ENCODE data around the gene EIF4G3.
"Not testable (repeated sequence)": the region's sequence is repeated elsewhere in the genome, so short reads cannot be mapped to it uniquely, and the experiment has no call there.

EIF4G3 gene

GRCh38 chr1:21184276-21184675, 7.6 kb upstream of the EIF4G3 start:
- no peak for DNase-seq (ENCODE audit: low read depth)

GRCh38 chr1:21182181-21182731, 5.6 kb upstream of the EIF4G3 start:
- DNase-seq (ENCODE audit: low read depth): no peak

GRCh38 chr1:21178271-21178670, 1.6 kb upstream of the EIF4G3 start:
- DNase-seq (ENCODE audit: low read depth): not testable (repeated sequence)

GRCh38 chr1:21175670-21176581, 771 bp downstream of the EIF4G3 start:
- DNase-seq (ENCODE audit: low read depth): no peak

GRCh38 chr1:21175324-21175669, 1.4 kb downstream of the EIF4G3 start:
- DNase-seq (ENCODE audit: low read depth): no peak

GRCh38 chr1:21174654-21175323, 1.9 kb downstream of the EIF4G3 start:
- DNase-seq (ENCODE audit: low read depth): no peak

- no peak for DNase-seq (ENCODE audit: low read depth)
Observed at GRCh38 chr1:21174230-21174629, 2.5 kb downstream of the EIF4G3 start.

- DNase-seq (ENCODE audit: low read depth): not testable (repeated sequence)
Observed at GRCh38 chr1:21173096-21173495, 3.6 kb downstream of the EIF4G3 start.

GRCh38 chr1:21170837-21171236, 5.9 kb downstream of the EIF4G3 start:
- not testable (repeated sequence) for DNase-seq (ENCODE audit: low read depth)

GRCh38 chr1:21168444-21168843, 8.3 kb downstream of the EIF4G3 start:
- no peak for DNase-seq (ENCODE audit: low read depth)

GRCh38 chr1:21165646-21166045, 11.1 kb downstream of the EIF4G3 start:
- no peak for DNase-seq (ENCODE audit: low read depth)

GRCh38 chr1:21165076-21165475, 11.6 kb downstream of the EIF4G3 start:
- no peak for DNase-seq (ENCODE audit: low read depth)

GRCh38 chr1:21164266-21164665, 12.4 kb downstream of the EIF4G3 start:
- no peak for DNase-seq (ENCODE audit: low read depth)

- no peak for DNase-seq (ENCODE audit: low read depth)
Observed at GRCh38 chr1:21162740-21163464, 13.8 kb downstream of the EIF4G3 start.

GRCh38 chr1:21161842-21162241, 14.9 kb downstream of the EIF4G3 start:
- DNase-seq (ENCODE audit: low read depth): no peak

GRCh38 chr1:21160263-21160796, 16.4 kb downstream of the EIF4G3 start:
- no peak for DNase-seq (ENCODE audit: low read depth)

- no peak for DNase-seq (ENCODE audit: low read depth)
Observed at GRCh38 chr1:21157868-21158267, 18.8 kb downstream of the EIF4G3 start.

- no peak for DNase-seq (ENCODE audit: low read depth)
Observed at GRCh38 chr1:21157054-21157453, 19.6 kb downstream of the EIF4G3 start.

- no peak for DNase-seq (ENCODE audit: low read depth)
Observed at GRCh38 chr1:21156019-21156418, 20.7 kb downstream of the EIF4G3 start.

GRCh38 chr1:21154717-21155116, 22.0 kb downstream of the EIF4G3 start:
- no peak for DNase-seq (ENCODE audit: low read depth)

- no peak for DNase-seq (ENCODE audit: low read depth)
Observed at GRCh38 chr1:21153388-21153787, 23.3 kb downstream of the EIF4G3 start.

GRCh38 chr1:21152423-21153100, 24.1 kb downstream of the EIF4G3 start:
- no peak for DNase-seq (ENCODE audit: low read depth)

Data from stimulated activated CD8-positive, alpha-beta memory T cell treated with anti-CD3 and anti-CD28 coated beads, Interleukin-7, amount 100 ng/mL, for 24 hours (primary cell).